Suprapubic skin (tissue), 4 donors: ENCODE measurements around the gene HGF. TPM values are rescaled to one million over a fixed set of nuclear protein-coding genes. Genes with fewer than 3 reads are reported as not detected.

Source experiments
- DNase-seq, 2 donors: peaks; one replicate each; pipeline ENCODE4 v3.0.0-alpha.2; 2019; ENCODE audit warnings: low spot score in 2 of 2
- H3K27ac ChIP-seq: fragments of 200-600 bp; sonication (generic); one replicate; pipeline ENCODE4 v1.5.1; 2019
- H3K27me3 ChIP-seq: fragments of 200-600 bp; sonication (generic); one replicate; pipeline ENCODE4 v1.5.1; 2019
- H3K36me3 ChIP-seq: fragments of 200-600 bp; sonication (generic); one replicate; pipeline ENCODE4 v1.5.1; 2019
- H3K4me1 ChIP-seq: fragments of 200-600 bp; sonication (generic); one replicate; pipeline ENCODE4 v1.5.1; 2019
- H3K4me3 ChIP-seq: fragments of 200-600 bp; sonication (generic); one replicate; pipeline ENCODE4 v1.5.1; 2019; ENCODE audit warnings: mild to moderate bottlenecking
- H3K9me3 ChIP-seq: fragments of 200-600 bp; sonication (generic); one replicate; pipeline ENCODE4 v1.5.1; 2019
- EP300 ChIP-seq: sonication (generic); formaldehyde crosslinking; IDR thresholded peaks from one replicate; pipeline ENCODE4 v1.6.1; 2017; ENCODE audit warnings: antibody characterized with exemption
- POLR2A ChIP-seq, 2 donors: fragments of 450-650 bp; IDR thresholded peaks; one replicate each; pipeline ENCODE4 v1.6.1; 2017; ENCODE audit warnings: antibody characterized with exemption in 2 of 2, mild to moderate bottlenecking in 2 of 2, moderate library complexity in 2 of 2
- POLR2AphosphoS5 ChIP-seq, 3 donors: sonication (generic); formaldehyde crosslinking; IDR thresholded peaks; one replicate each; pipeline ENCODE4 v1.6.1; 2017; ENCODE audit warnings: antibody characterized with exemption in 3 of 3
- WGBS: methylation state at CpG from one replicate; pipeline ENCODE4 v1.1.5; 2018; 5-methylcytosine and 5-hydroxymethylcytosine counted together
- total RNA-seq, 4 donors: library from RNA; depleted of rRNA; stranded (reverse); fragments of >200 nt; gene quantifications; one replicate each; pipeline ENCODE4 v1.1.0, GENCODE V29; 2016
- TF ChIP-seq, protein P1 (sequence below), 2 donors: fragments of 200-600 bp in 1 of 2; fragments of 450-650 bp in 1 of 2; sonication (generic) in 1 of 2; IDR thresholded peaks; one replicate each; pipeline ENCODE4 v1.5.1; 2016 to 2019; ENCODE audit warnings: antibody characterized with exemption in 2 of 2, mild to moderate bottlenecking in 1 of 2, moderate library complexity in 1 of 2

The HGF gene
- total RNA-seq, 4 donors from 2014 or later: 0.47 to 1.9 (median 0.89) TPM

GRCh38 chr7:81688622-81689411 is 81.0 kb downstream of the HGF start:
- no peaks in the 10 kb centered on the region for H3K36me3 ChIP-seq
- no peak overlapping the region for H3K4me3 ChIP-seq
- no peaks in the 10 kb centered on the region for H3K9me3 ChIP-seq
- no peaks in the 10 kb centered on the region for H3K27me3 ChIP-seq
- TF ChIP-seq EP300 (no peak), POLR2AphosphoS5 (IDR thresholded peaks at IDR 0.05) (no peak), POLR2A (IDR thresholded peaks at IDR 0.05) (no peak)
- TF ChIP-seq, protein P1, sequence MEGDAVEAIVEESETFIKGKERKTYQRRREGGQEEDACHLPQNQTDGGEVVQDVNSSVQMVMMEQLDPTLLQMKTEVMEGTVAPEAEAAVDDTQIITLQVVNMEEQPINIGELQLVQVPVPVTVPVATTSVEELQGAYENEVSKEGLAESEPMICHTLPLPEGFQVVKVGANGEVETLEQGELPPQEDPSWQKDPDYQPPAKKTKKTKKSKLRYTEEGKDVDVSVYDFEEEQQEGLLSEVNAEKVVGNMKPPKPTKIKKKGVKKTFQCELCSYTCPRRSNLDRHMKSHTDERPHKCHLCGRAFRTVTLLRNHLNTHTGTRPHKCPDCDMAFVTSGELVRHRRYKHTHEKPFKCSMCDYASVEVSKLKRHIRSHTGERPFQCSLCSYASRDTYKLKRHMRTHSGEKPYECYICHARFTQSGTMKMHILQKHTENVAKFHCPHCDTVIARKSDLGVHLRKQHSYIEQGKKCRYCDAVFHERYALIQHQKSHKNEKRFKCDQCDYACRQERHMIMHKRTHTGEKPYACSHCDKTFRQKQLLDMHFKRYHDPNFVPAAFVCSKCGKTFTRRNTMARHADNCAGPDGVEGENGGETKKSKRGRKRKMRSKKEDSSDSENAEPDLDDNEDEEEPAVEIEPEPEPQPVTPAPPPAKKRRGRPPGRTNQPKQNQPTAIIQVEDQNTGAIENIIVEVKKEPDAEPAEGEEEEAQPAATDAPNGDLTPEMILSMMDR (IDR thresholded peaks at IDR 0.05): no peak
- H3K27ac ChIP-seq: no peak overlapping the region
- H3K4me1 ChIP-seq: peaks cover 27% of the 10 kb centered on the region
- 81% methylated on average over 4 of the region's 4 CpGs for WGBS
- DNase-seq: no peak

DNA sequence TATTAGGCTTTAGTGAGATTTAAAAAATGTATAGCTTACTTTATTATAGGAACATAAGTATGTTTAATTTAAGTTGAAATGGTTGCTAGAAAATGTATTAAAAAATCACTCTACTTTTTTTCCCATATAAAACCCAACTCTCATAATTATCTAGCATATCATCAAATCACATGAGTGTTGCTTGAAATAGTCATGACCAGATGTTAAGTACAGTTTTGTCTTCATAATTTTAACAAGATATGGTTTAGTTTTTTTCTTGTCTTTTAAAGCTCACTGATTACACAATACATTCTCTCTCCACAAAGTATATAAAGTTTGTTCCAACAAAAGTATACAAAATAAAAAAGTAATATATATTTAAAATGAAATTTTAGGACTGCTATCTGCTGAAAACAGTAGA is 82.8 kb downstream of the HGF start:
- Histone ChIP-seq H3K27me3 (no peaks in the 10 kb centered on the region), H3K4me1 (peaks cover 27% of the 10 kb centered on the region), H3K27ac (no peak overlapping the region), H3K9me3 (no peaks in the 10 kb centered on the region), H3K36me3 (no peaks in the 10 kb centered on the region), H3K4me3 (no peak overlapping the region)
- TF ChIP-seq EP300: no peak
- TF ChIP-seq POLR2A (IDR thresholded peaks at IDR 0.05): no peak
- TF ChIP-seq POLR2AphosphoS5 (IDR thresholded peaks at IDR 0.05): no peak
- TF ChIP-seq, protein P1 (IDR thresholded peaks at IDR 0.05): no peak
- DNase-seq: no peak

DNA sequence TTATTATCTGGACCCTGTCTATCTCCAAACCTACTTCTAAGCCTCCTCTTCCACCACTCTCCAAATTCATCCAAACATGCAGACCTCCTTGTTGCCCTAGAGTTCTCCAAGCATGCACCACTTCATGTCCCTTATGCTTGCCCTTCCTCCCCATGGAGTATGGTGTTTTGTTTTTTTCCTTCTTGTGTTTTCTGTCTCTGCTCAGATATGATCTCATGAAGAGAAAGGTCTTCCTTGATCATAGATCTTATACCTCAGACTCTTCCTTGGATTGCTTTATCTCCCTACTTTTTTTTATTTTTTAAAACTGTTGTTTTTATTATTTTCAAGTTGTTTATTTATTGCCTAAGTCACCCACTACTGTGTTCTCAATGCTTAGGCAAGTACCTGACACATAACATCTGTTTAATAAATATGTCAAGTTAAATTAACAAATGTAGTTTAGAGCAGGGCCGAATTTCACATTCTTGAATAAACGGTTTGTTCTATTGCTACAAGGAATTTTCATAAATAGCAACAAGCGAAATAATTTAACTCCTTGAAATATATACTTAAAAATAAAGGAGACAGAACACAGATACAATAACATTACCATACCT is 84.5 kb downstream of the HGF start:
- no peak for DNase-seq

DNA sequence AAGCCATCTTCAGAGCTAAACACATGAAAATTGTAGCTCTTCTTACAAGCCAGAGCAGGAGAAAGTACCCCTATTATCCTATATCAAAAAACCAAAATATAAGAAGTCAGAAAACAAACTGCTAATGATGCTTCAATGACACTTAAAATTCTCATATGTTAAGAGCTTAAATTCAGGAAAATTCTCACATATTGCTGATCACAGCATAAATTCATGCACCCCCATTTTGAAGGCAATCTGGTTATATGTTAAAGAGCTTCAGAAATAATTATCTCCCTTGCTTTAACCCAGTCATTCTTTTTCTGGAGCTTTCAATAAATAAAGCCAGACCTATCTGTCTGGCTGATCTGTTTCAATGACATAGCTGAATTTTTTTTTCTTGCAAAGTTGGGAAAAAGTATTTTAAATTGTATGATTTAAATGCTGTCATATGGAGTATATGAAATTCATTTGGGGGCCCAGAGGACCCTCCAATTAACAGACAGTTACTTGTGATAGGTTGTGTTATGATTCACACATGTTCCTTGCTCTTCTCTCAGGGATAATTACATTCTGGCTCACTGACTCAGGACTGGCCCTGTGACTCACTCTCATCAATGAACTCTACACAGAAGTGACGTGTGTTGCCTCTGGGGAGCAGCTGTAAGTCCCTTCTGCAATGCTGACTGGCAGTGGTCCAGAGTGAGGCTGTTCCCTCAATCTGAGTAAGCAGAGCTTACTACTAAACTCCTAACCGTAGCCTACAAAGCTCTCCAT is 85.2 kb downstream of the HGF start:
- H3K4me1 ChIP-seq: peaks cover 20% of the 10 kb centered on the region
- TF ChIP-seq EP300 (no peak), POLR2AphosphoS5 (IDR thresholded peaks at IDR 0.05) (peak in 1 of 3 donors; percentile 66)
- no peaks in the 10 kb centered on the region for H3K27me3 ChIP-seq
- 14% methylated on average over 2 of the region's 2 CpGs for whole genome bisulfite sequencing
- peak; percentile 93 to 96 for DNase-seq
- no peaks in the 10 kb centered on the region for H3K36me3 ChIP-seq
- no peaks in the 10 kb centered on the region for H3K9me3 ChIP-seq
- H3K4me3 ChIP-seq: no peak overlapping the region
- no peak overlapping the region for H3K27ac ChIP-seq

More for the DNA sequence above, 84.5 kb downstream of the HGF start:
- Histone ChIP-seq H3K27ac (no peak overlapping the region), H3K9me3 (no peaks in the 10 kb centered on the region), H3K36me3 (no peaks in the 10 kb centered on the region), H3K27me3 (no peaks in the 10 kb centered on the region), H3K4me1 (peaks cover 27% of the 10 kb centered on the region), H3K4me3 (no peak overlapping the region)
- TF ChIP-seq POLR2AphosphoS5 (IDR thresholded peaks at IDR 0.05) (no peak), EP300 (no peak)
- WGBS: 76% methylated on average over 3 of the region's 3 CpGs

- WGBS: 83% methylated on average over 5 of the region's 5 CpGs
- Histone ChIP-seq H3K36me3 (no peaks in the 10 kb centered on the region), H3K9me3 (no peaks in the 10 kb centered on the region), H3K27ac (no peak overlapping the region), H3K4me1 (peaks cover 19% of the 10 kb centered on the region), H3K4me3 (no peak overlapping the region), H3K27me3 (no peaks in the 10 kb centered on the region)
- DNase-seq: no peak
- TF ChIP-seq POLR2AphosphoS5 (IDR thresholded peaks at IDR 0.05) (no peak), EP300 (no peak), POLR2A (IDR thresholded peaks at IDR 0.05) (no peak)
- TF ChIP-seq, protein P1 (IDR thresholded peaks at IDR 0.05): no peak
These were observed 85.8 kb downstream of the HGF start for GRCh38 chr7:81684033-81684432.

DNA sequence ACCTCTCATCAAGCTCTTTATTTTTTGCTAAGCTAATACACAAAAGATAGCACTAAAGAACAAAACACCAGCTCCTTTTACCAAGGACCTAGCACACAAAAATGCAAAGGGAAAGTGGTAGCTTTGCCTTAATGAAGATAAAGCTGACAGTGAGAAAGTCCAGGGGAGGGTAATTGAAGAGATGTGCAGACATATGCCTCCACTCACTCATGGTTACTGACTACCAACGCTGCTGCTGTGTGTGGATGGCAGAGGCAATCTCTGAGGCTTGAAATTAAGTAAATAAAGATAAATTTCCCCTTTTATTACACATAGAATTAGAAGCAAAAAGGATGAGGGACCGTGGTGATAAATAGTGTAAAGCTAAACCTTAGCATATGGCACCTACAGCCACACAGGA is 87.0 kb downstream of the HGF start:
- TF ChIP-seq EP300: no peak
- TF ChIP-seq, protein P1 (IDR thresholded peaks at IDR 0.05): no peak
- no peak for TF ChIP-seq POLR2AphosphoS5 (IDR thresholded peaks at IDR 0.05)
- no peak for TF ChIP-seq POLR2A (IDR thresholded peaks at IDR 0.05)
- Histone ChIP-seq H3K4me3 (no peak overlapping the region), H3K27ac (no peak overlapping the region), H3K9me3 (no peaks in the 10 kb centered on the region), H3K4me1 (peaks cover 12% of the 10 kb centered on the region), H3K27me3 (no peaks in the 10 kb centered on the region), H3K36me3 (no peaks in the 10 kb centered on the region)
- 73% methylated on average over 2 of the region's 2 CpGs for WGBS
- DNase-seq: no peak
